Right atrium auricular region (tissue), 2 donors: ENCODE measurements around the gene SCN9A. TPM values are rescaled to one million over a fixed set of nuclear protein-coding genes. Genes with fewer than 3 reads are reported as not detected.

Experiments
- DNase-seq: peaks from one replicate; pipeline ENCODE4 v3.0.0-alpha.2; 2019; ENCODE audit warnings: low spot score
- H3K27ac ChIP-seq, 2 donors: fragments of 200-600 bp; sonication (generic); 1 replicate in 1 of 2; 2 replicates in 1 of 2; pipeline ENCODE4 v1.5.1; 2016 to 2019
- H3K27me3 ChIP-seq, 2 donors: fragments of 200-600 bp; sonication (generic); one replicate each; pipeline versions ENCODE4 v1.5.1 to v1.6.0; 2017 to 2019
- H3K36me3 ChIP-seq: fragments of 200-600 bp; sonication (generic); one replicate; pipeline ENCODE4 v1.5.1; 2016
- H3K4me1 ChIP-seq, 2 donors: fragments of 200-600 bp; sonication (generic); one replicate each; pipeline versions ENCODE4 v1.5.1 to v1.6.0; 2017 to 2019
- H3K4me3 ChIP-seq, 2 donors: fragments of 200-600 bp; sonication (generic); 1 replicate in 1 of 2; 2 replicates in 1 of 2; pipeline ENCODE4 v1.5.1; 2017 to 2019; ENCODE audit warnings: mild to moderate bottlenecking in 1 of 2, moderate library complexity in 1 of 2
- H3K9me3 ChIP-seq, 2 donors: fragments of 200-600 bp; sonication (generic); one replicate each; pipeline ENCODE4 v1.5.1; 2019
- total RNA-seq, 2 donors: library from RNA; depleted of rRNA; stranded (reverse); fragments of >200 nt; gene quantifications; one replicate each; pipeline ENCODE4 v1.1.0, GENCODE V29; 2016
- TF ChIP-seq, protein P1 (sequence below), 2 donors: fragments of 200-600 bp; sonication (generic); IDR thresholded peaks; one replicate each; pipeline ENCODE4 v1.5.1; 2019; ENCODE audit warnings: antibody characterized with exemption in 2 of 2

SCN9A gene
- total RNA-seq, 2 donors from 2014 or later = 0.51 to 1.1 TPM

DNA sequence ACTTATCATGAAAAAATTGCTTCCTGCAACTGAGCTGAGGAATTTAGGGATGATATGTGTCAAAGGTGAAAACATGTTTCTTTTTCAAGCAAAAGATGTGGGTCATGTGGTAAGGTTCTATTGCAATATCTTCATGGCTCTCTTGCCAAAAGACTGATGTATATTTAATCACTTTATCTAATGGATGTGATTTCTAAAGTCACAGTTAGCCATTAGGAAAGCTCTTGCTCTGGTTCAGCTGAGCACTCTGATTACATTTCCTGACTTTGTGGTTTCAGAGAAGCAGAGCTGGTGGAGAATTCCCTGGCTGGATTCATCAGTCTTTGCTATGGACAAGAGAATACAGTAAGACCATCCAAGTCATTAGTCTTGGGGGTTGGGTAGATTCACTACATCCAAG, 24.4 kb downstream of the SCN9A start:
- no peaks in the 10 kb centered on the region for H3K9me3 ChIP-seq
- no peaks in the 10 kb centered on the region for H3K36me3 ChIP-seq
- H3K27me3 ChIP-seq = no peaks in the 10 kb centered on the region
- H3K27ac ChIP-seq = no peak overlapping the region
- TF ChIP-seq, protein P1, sequence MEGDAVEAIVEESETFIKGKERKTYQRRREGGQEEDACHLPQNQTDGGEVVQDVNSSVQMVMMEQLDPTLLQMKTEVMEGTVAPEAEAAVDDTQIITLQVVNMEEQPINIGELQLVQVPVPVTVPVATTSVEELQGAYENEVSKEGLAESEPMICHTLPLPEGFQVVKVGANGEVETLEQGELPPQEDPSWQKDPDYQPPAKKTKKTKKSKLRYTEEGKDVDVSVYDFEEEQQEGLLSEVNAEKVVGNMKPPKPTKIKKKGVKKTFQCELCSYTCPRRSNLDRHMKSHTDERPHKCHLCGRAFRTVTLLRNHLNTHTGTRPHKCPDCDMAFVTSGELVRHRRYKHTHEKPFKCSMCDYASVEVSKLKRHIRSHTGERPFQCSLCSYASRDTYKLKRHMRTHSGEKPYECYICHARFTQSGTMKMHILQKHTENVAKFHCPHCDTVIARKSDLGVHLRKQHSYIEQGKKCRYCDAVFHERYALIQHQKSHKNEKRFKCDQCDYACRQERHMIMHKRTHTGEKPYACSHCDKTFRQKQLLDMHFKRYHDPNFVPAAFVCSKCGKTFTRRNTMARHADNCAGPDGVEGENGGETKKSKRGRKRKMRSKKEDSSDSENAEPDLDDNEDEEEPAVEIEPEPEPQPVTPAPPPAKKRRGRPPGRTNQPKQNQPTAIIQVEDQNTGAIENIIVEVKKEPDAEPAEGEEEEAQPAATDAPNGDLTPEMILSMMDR (IDR thresholded peaks at IDR 0.05) = no peak
- no peak for DNase-seq
- H3K4me3 ChIP-seq = no peak overlapping the region
- H3K4me1 ChIP-seq = no peaks in the 10 kb centered on the region

DNA sequence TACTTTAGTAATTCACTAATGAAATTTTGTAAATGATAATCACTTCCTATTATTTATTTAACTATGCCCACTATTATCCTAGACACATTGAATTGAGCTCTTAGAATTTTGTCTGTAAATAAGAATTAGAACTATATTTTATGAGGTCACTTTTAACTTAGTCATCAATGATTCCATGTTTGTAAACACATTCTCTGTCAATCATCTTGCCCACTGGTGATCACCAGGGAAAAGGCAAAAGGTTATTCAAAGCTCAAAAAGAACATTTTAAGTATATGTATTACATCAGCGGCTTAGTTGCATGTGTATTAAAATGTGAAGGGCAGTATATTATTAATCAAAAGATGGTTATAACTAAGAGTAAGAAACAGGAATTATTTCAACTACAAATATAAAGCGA, 25.2 kb downstream of the SCN9A start:
- DNase-seq = no peak
- Histone ChIP-seq H3K9me3 (no peaks in the 10 kb centered on the region), H3K27ac (no peak overlapping the region), H3K36me3 (no peaks in the 10 kb centered on the region), H3K4me3 (no peak overlapping the region), H3K27me3 (no peaks in the 10 kb centered on the region), H3K4me1 (no peaks in the 10 kb centered on the region)
- TF ChIP-seq, protein P1 (IDR thresholded peaks at IDR 0.05) = no peak

DNA sequence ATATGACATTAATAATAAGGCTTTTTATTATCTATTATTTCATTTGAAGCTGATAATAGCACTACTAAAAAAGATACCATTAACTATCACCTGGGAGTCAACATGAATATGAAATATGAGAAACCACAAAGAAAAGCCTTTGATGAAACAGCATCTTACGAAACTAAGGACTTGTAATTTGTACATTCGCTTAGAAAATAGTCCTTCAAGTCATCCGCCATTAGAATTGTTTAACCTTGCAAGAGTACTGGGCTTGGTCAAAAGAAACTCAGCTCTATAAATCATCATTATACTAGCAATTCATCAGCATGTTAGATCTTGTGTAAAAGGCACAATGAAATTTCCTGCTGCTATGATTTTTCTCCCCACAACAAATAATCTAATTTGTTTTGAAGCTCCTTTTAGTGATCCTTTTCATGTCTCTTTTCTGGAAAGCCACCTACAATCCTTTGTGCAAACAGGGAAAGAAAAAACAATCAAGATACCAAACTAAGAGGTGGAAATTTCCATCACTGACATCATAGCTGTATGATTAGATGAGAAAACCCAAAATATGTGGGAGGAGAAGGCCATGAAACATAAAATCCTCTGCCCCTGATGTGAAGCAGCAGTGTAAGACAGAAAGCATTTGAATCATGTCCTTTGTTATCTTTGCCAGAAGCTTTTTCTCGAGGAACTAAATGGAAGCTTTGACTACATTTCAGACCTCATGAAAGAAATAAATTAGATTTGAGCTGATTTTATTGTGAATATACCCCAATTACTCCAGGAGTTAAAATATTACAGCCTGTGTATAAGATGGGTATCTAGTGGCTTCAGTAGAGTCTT, 31.2 kb downstream of the SCN9A start:
- TF ChIP-seq, protein P1 (IDR thresholded peaks at IDR 0.05) = no peak
- Histone ChIP-seq H3K36me3 (no peaks in the 10 kb centered on the region), H3K4me3 (no peak overlapping the region), H3K27ac (no peak overlapping the region), H3K4me1 (no peaks in the 10 kb centered on the region), H3K27me3 (no peaks in the 10 kb centered on the region), H3K9me3 (no peaks in the 10 kb centered on the region)
- DNase-seq = no peak

DNA sequence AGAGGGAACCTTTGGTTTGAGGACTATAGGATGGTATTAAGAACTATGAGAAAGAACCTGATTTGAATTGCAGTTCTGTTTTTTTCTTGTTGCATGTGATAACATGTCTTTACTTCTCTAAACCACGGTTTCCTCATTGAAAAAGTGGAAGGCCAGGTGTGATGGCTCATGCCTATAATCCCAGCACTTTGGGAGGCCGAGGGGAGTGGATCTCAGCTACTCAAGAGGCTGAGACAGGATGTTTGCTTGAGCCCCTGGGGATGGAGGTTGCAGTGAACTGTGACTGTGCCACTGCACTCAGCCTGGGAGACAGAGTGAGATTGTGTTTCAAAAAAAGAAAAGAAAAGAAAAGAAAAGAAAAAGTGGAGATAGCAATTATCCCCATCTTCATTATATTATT, 32.3 kb downstream of the SCN9A start:
- Histone ChIP-seq H3K36me3 (no peaks in the 10 kb centered on the region), H3K4me3 (no peak overlapping the region), H3K4me1 (no peaks in the 10 kb centered on the region), H3K9me3 (no peaks in the 10 kb centered on the region), H3K27ac (no peak overlapping the region), H3K27me3 (no peaks in the 10 kb centered on the region)
- DNase-seq = no peak
- TF ChIP-seq, protein P1 (IDR thresholded peaks at IDR 0.05) = no peak

DNA sequence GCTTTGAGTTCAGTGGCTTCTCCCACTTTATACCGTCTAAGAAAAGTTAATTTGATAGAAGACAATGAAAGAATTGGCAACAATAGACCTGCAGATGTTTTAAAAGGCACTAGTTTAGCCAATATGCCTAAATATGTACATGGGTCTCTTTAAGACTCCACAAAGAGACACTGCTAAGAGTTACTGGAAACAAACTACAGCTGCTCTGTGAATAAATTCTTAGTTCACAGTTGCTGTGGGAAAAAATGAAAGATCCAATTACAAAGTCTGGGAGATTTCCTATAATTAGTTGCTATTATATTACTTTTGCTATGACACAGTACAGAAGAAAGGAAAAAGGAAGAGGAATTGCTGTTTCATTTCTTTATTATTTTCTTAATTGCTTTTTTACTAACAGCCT, 34.3 kb downstream of the SCN9A start:
- DNase-seq = no peak
- Histone ChIP-seq H3K4me1 (no peaks in the 10 kb centered on the region), H3K4me3 (no peak overlapping the region), H3K27ac (no peak overlapping the region), H3K27me3 (no peaks in the 10 kb centered on the region), H3K9me3 (no peaks in the 10 kb centered on the region), H3K36me3 (no peaks in the 10 kb centered on the region)
- TF ChIP-seq, protein P1 (IDR thresholded peaks at IDR 0.05) = no peak
